AG09309 (cell line): Measurements from ENCODE around the gene WDR44.

ENCODE experiments used
- DNase-seq: peaks from one replicate; pipeline ENCODE4 v3.0.0-alpha.2; 2010; ENCODE audit warnings: low read depth
- H3K4me3 ChIP-seq: 2 replicates; pipeline ENCODE4 v1.5.1; 2011; ENCODE audit warnings: mild to moderate bottlenecking, low read depth, low read length, moderate library complexity; ENCODE audit not compliant: control insufficient read depth
- TF ChIP-seq, protein P1 (sequence below): IDR thresholded peaks from 2 replicates; pipeline ENCODE4 v1.5.1; 2011; ENCODE audit warnings: mild to moderate bottlenecking, low read depth, low read length, inconsistent platforms; ENCODE audit not compliant: insufficient read depth, control insufficient read depth; ENCODE audit errors: missing control alignments

WDR44 gene

GRCh38 chrX:118338930-118339329 is 7.0 kb upstream of the WDR44 start:
- no peak overlapping the region for H3K4me3 ChIP-seq
- TF ChIP-seq, protein P1, sequence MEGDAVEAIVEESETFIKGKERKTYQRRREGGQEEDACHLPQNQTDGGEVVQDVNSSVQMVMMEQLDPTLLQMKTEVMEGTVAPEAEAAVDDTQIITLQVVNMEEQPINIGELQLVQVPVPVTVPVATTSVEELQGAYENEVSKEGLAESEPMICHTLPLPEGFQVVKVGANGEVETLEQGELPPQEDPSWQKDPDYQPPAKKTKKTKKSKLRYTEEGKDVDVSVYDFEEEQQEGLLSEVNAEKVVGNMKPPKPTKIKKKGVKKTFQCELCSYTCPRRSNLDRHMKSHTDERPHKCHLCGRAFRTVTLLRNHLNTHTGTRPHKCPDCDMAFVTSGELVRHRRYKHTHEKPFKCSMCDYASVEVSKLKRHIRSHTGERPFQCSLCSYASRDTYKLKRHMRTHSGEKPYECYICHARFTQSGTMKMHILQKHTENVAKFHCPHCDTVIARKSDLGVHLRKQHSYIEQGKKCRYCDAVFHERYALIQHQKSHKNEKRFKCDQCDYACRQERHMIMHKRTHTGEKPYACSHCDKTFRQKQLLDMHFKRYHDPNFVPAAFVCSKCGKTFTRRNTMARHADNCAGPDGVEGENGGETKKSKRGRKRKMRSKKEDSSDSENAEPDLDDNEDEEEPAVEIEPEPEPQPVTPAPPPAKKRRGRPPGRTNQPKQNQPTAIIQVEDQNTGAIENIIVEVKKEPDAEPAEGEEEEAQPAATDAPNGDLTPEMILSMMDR = no peak
- no peak for DNase-seq

GRCh38 chrX:118345045-118345463 is 852 bp upstream of the WDR44 start:
- DNase-seq = no peak
- TF ChIP-seq, protein P1 = no peak
- H3K4me3 ChIP-seq = peak overlapping the region; percentile 96

DNA sequence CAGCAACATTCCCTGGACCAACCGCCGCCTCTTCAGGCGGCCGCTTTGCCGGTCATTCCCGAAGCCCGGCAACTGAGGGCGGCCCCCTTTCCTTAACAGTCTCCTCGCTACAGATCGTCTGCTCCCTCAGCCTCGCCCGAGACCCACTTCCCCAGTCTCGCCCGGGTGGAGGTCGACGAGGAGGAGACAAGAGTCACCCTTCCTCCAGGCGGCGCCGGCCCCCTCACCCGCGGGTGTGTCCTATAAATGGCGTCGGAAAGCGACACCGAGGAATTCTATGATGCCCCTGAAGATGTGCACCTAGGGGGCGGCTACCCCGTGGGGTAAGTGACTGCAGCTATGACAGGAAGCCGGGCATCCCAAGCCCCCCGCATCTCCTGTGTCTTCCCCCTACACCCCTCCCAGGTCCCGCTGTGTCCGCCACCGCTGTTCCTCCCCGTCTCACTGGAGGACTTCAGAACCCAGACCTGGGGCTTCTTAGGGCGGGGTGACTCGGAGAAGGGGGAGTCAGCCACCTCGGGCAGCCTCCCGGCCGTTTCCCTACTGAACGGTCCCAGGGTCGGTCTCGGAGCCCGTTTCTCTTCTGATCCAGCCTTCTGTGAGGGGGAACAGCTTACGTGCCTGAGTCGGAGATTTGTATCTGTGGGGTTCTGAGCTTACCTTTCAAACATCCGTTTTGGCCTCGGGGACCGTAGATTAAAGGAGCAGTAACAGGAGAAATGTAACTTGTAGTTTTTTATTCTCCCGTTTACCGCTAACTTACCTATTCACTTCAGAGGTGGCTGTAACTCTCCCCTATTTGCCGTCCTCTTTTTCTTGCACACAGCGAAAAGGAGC is 570 bp downstream of the WDR44 start:
- TF ChIP-seq, protein P1 = no peak
- peak overlapping the region; percentile 96 for H3K4me3 ChIP-seq
- DNase-seq = no peak

DNA sequence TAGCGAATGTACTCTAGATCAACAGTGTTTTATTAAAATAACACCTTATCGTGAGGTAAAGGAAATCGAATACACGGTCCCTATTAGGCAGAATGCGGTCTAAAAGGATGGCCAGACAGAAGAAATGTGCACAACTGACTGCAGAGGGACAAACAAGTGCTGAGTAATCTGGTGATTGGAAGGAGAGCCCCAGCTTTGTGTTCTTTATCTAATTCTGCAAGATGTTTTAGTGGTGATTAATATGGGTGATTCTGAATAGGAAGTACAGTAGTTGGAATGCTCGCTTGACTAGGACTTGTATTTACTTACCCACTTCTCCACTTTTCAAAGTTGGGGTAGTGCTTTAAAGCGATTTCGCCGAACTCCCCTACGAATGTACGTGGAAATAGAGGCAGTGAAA is 1.2 kb downstream of the WDR44 start:
- H3K4me3 ChIP-seq = peak overlapping the region; percentile 96
- TF ChIP-seq, protein P1 = no peak
- DNase-seq = peak; percentile 23

- TF ChIP-seq, protein P1 = no peak
- peak overlapping the region; percentile 96 for H3K4me3 ChIP-seq
- no peak for DNase-seq
These were observed 1.8 kb downstream of the WDR44 start for GRCh38 chrX:118347736-118348135.

DNA sequence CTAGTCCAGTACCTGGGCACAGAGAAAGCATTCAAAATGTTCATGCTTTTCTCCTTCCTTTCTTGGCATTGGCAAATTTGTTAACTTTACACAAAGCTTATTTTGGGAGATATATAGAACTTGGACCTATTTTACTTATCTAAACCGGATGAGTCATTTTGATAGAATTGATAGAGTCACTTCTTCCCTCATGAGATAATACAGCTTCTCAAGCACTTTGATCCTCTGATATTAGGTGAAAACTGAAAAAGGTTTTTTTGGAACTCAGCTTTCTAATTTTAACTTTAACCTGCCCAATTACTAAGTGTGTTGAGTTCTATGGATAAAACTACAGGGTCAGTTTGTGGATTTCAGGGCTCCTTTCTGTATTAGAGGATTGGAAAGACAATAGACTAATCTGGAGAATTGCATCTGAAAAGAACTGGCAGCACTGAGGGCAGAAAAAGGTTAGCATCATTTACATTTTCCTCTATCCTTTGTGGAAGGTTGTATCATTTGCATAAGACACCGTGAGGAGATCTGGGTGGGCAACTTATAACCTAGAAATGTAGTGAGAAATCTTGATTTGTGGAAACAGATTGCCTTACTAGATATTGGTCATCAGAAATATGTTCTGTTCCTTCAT is 2.4 kb downstream of the WDR44 start:
- peak overlapping the region; percentile 96 for H3K4me3 ChIP-seq
- TF ChIP-seq, protein P1 = no peak
- DNase-seq = no peak
